ENCODE measurements around the gene FYCO1. TPM values are rescaled to one million over a fixed set of nuclear protein-coding genes. Genes with fewer than 3 reads are reported as not detected.

Gene FYCO1
- total RNA-seq, 1 experiment from 2014 or later: 10.9 TPM

DNA sequence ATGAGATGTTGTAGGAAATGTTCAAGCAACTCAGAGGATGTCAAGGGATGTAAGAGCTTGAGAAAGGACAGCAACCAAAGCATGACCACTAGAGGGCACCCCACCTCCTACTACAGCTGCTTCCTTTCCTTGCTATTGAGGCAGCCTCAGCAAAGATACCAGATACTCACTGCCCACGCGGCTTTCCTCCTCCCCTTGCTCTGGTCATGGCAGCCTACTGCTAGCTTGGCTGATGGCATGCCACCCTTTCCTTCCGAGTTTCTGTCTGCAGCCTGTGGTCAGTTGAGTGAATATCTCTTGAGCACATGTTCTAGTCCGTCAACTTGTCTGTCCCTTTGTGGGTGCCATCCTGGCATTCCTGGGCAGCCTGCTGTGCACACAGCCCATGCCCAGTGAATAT lies 56.8 kb downstream of the FYCO1 start:
- POLR2A ChIA-PET: no interaction called here
- peaks cover 11% of the 10 kb centered on the region for H3K9me3 Mint-ChIP-seq (ENCODE audit: unreplicated experiment)
- Histone ChIP-seq H3K36me3 (ENCODE audit: control insufficient read depth, insufficient read depth, low read length) (peaks cover 1% of the 10 kb centered on the region; the same call in 1 of the 2 replicates), H3K27me3 (replicated peaks; ENCODE audit: control insufficient read depth, insufficient read depth, low read length) (no peaks in the 10 kb centered on the region), H3K9me3 (no peaks in the 10 kb centered on the region), H3K4me1 (no peaks in the 10 kb centered on the region), H3K4me3 (ENCODE audit: low read depth, low read length) (no peak overlapping the region)
- intact Hi-C loops (cut with micrococcal nuclease; ENCODE audit: unreplicated experiment): loop anchor here (1.0 to 2.0 kb wide), 2 partner anchors 140 to 270 kb away; partner anchors contain the start of gene CCR1
- H3K27me3 Mint-ChIP-seq (ENCODE audit: insufficient read depth, unreplicated experiment): no peaks in the 10 kb centered on the region
- CTCF ChIA-PET: interaction anchor here (0.6 to 2.0 kb wide), 16 partner anchors 10 to 971 kb away, joined by 3 to 9 read pairs (median 4); partner anchors contain the start of genes CCR1 and CCR5
- peak; percentile 78 for DNase-seq
- H3K4me3 Mint-ChIP-seq (ENCODE audit: unreplicated experiment): no peak overlapping the region
- TF ChIP-seq, protein P1, sequence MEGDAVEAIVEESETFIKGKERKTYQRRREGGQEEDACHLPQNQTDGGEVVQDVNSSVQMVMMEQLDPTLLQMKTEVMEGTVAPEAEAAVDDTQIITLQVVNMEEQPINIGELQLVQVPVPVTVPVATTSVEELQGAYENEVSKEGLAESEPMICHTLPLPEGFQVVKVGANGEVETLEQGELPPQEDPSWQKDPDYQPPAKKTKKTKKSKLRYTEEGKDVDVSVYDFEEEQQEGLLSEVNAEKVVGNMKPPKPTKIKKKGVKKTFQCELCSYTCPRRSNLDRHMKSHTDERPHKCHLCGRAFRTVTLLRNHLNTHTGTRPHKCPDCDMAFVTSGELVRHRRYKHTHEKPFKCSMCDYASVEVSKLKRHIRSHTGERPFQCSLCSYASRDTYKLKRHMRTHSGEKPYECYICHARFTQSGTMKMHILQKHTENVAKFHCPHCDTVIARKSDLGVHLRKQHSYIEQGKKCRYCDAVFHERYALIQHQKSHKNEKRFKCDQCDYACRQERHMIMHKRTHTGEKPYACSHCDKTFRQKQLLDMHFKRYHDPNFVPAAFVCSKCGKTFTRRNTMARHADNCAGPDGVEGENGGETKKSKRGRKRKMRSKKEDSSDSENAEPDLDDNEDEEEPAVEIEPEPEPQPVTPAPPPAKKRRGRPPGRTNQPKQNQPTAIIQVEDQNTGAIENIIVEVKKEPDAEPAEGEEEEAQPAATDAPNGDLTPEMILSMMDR (IDR thresholded peaks at IDR 0.05; ENCODE audit: insufficient read depth in 1 of 2, low read depth in 1 of 2, low read length in 1 of 2, severe bottlenecking in 1 of 2, unreplicated experiment in 1 of 2): peak; percentile 71 to 88
- H3K27ac Mint-ChIP-seq (ENCODE audit: unreplicated experiment): no peak overlapping the region
- H3K4me1 Mint-ChIP-seq (ENCODE audit: low read depth, unreplicated experiment): peaks cover 14% of the 10 kb centered on the region
- peaks cover 6% of the 10 kb centered on the region for H3K36me3 Mint-ChIP-seq (ENCODE audit: insufficient read depth, unreplicated experiment)
- no TSS peak for BruUV-seq (replicated peaks)

DNA sequence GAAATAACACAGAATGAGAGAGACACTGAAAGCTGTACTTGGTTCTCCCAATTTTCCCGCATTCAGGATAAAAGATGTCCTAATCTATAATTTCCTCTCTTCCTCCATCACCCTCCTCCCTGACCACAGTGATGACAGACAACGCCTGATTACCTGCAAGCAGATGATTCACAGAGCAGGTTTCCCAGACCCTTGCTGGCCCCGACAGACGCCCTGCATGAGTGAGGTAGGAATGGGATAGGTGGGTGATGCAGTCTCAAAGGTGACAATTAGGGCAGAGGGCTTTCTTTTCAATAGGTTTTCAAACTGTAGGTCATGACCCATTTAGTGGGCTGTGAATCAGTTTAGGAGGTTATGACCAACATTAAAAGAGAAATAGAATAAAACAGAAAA lies 57.6 kb downstream of the FYCO1 start:
- TF ChIP-seq, protein P1 (IDR thresholded peaks at IDR 0.05; ENCODE audit: insufficient read depth in 1 of 2, low read depth in 1 of 2, low read length in 1 of 2, severe bottlenecking in 1 of 2, unreplicated experiment in 1 of 2): no peak
- ChIA-PET POLR2A (no interaction called here), CTCF (interaction anchor here (0.6 to 2.0 kb wide), 10 partner anchors 9 to 972 kb away, joined by 3 to 9 read pairs (median 4); partner anchors contain the start of gene CCR5)
- Mint-ChIP-seq H3K27me3 (ENCODE audit: insufficient read depth, unreplicated experiment) (no peaks in the 10 kb centered on the region), H3K27ac (ENCODE audit: unreplicated experiment) (no peak overlapping the region), H3K9me3 (ENCODE audit: unreplicated experiment) (peaks cover 11% of the 10 kb centered on the region), H3K4me3 (ENCODE audit: unreplicated experiment) (no peak overlapping the region), H3K36me3 (ENCODE audit: insufficient read depth, unreplicated experiment) (peaks cover 13% of the 10 kb centered on the region), H3K4me1 (ENCODE audit: low read depth, unreplicated experiment) (peaks cover 14% of the 10 kb centered on the region)
- no peaks in the 10 kb centered on the region for H3K27me3 ChIP-seq (replicated peaks; ENCODE audit: control insufficient read depth, insufficient read depth, low read length)
- no peak overlapping the region for H3K4me3 ChIP-seq (ENCODE audit: low read depth, low read length)
- BruUV-seq (replicated peaks): no TSS peak
- intact Hi-C loops (cut with micrococcal nuclease; ENCODE audit: unreplicated experiment): loop anchor here (1.0 to 2.0 kb wide), 2 partner anchors 141 to 271 kb away; partner anchors contain the start of gene CCR1
- no peaks in the 10 kb centered on the region for H3K9me3 ChIP-seq
- no peaks in the 10 kb centered on the region for H3K4me1 ChIP-seq
- no peak for DNase-seq
- H3K36me3 ChIP-seq (ENCODE audit: control insufficient read depth, insufficient read depth, low read length): peaks cover 2% of the 10 kb centered on the region; the same call in 1 of the 2 replicates

DNA sequence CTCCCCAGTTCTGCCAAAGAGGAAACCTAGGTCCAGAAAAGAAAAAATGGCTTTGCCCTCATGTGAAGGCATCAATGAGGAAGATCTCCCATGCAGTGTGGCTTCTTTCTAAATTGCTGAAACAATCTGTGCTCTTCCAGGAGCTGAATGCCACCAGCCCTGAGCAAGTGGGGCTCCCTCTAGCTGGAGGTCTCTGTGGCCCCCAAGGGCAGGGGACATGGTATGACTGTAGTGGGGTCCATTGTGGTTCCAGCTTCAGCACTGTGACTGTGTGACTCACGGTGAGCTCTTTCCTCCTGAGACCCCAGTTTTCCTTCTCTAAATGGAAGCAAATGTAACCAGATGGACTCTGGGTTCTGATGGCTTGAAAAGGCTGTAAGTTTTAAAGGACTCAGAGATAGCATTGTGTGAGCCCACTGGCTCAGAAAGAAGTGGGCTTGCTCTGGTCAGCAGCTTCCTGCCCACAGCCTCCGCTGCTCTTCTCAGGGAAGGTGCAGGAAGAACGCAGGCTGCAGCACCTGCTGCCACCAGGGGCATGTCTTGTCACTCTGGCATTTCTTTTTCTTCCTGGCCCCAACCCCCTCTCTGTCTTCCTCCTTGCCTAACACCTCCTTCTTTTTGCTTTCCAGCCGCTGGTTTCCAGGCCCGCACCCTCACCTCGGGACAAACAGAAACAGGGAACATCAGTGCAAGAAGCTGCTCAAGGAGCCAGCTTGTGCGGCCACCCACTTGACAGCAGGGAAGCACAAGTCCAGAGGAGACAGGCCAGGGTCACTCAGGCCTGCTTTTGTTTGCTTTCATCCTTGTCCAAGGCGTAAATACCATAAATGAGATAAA lies 58.2 kb downstream of the FYCO1 start:
- Mint-ChIP-seq H3K36me3 (ENCODE audit: insufficient read depth, unreplicated experiment) (peaks cover 17% of the 10 kb centered on the region), H3K4me3 (ENCODE audit: unreplicated experiment) (no peak overlapping the region), H3K27ac (ENCODE audit: unreplicated experiment) (no peak overlapping the region), H3K4me1 (ENCODE audit: low read depth, unreplicated experiment) (peaks cover 9% of the 10 kb centered on the region), H3K9me3 (ENCODE audit: unreplicated experiment) (peaks cover 11% of the 10 kb centered on the region), H3K27me3 (ENCODE audit: insufficient read depth, unreplicated experiment) (no peaks in the 10 kb centered on the region)
- CTCF ChIA-PET: interaction anchor here (0.6 to 1.2 kb wide), 2 partner anchors 139 to 1021 kb away, joined by 3 to 4 read pairs; no protein-coding TSS in a partner anchor
- H3K4me1 ChIP-seq: no peaks in the 10 kb centered on the region
- H3K9me3 ChIP-seq: no peaks in the 10 kb centered on the region
- H3K27me3 ChIP-seq (replicated peaks; ENCODE audit: control insufficient read depth, insufficient read depth, low read length): no peaks in the 10 kb centered on the region
- no peak for DNase-seq
- intact Hi-C loops (cut with micrococcal nuclease; ENCODE audit: unreplicated experiment): loop anchor here (1.0 to 2.0 kb wide), 2 partner anchors 142 to 271 kb away; partner anchors contain the start of gene CCR1
- TF ChIP-seq, protein P1 (IDR thresholded peaks at IDR 0.05; ENCODE audit: insufficient read depth in 1 of 2, low read depth in 1 of 2, low read length in 1 of 2, severe bottlenecking in 1 of 2, unreplicated experiment in 1 of 2): no peak
- POLR2A ChIA-PET: no interaction called here
- H3K4me3 ChIP-seq (ENCODE audit: low read depth, low read length): no peak overlapping the region
- BruUV-seq (replicated peaks): no TSS peak
- peaks cover 2% of the 10 kb centered on the region; the same call in 1 of the 2 replicates for H3K36me3 ChIP-seq (ENCODE audit: control insufficient read depth, insufficient read depth, low read length)
